COLO668 (cell line): ENCODE data around the gene LHX4.
A peak's percentile ranks its signal among the peaks of the same experiment; 100 is the strongest.

Experiments used
- DNase-seq: peaks from one replicate; lab custom pipeline; 2025; ENCODE audit not compliant: unreplicated experiment; lab: John Stamatoyannopoulos, UW

LHX4 gene

GRCh38 chr1:180224902-180225301 is 5.2 kb upstream of the LHX4 start:
- DNase-seq, result no peak

DNA sequence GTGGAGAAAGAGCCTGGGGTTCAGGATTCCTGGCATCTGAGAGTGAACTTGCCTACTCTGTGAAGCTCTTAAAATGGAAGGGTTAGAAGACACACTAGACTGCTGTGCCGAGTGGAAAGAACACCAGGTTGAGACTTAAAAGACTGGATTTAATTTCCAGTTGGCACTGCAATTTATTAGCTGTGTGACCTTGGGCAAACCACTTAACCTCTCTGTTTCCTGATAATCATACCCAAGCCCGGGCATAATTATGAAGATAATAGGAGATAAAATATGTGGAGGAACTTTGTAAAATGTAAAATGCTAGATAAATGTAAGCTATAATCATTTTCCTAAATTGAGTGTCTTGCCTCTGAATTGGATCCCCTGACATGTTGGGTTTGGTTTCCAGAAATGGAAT is 4.7 kb upstream of the LHX4 start:
- no peak for DNase-seq

DNA sequence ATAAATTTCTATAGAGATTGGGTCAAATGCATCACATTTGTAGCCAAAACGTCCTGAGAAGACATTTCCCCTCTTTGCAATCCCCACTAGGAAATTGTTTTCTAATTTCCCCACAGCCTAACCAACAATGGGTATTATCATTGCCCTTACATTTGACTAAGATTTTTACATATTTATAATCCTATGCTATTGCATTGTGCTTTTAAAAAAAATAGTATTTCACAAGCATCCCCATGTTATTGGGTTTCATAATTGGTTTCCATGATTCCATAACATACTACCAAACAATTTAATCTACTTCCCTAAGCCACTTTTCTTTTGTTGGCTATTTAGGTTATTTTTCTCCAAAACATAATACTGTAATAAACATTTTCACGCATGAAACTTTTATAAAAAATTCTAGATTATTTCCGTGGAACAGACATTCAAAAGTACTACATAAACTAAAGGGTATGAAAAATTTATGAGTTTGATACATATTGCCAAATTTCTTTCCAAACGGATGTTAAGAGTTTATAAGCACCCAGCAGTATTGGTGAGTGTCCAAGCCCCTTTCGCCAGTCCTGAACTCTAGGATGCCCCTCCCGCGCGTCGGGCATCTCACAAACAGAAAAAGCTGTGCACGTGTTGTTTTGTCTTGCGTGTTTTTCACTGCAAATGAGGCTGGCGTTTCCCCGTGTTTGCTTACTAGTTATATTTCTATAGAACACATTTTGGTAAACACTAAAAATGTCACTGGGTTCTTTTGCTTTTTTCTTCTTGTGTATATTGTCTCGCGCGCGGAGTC is 2.0 kb upstream of the LHX4 start:
- no peak for DNase-seq

DNA sequence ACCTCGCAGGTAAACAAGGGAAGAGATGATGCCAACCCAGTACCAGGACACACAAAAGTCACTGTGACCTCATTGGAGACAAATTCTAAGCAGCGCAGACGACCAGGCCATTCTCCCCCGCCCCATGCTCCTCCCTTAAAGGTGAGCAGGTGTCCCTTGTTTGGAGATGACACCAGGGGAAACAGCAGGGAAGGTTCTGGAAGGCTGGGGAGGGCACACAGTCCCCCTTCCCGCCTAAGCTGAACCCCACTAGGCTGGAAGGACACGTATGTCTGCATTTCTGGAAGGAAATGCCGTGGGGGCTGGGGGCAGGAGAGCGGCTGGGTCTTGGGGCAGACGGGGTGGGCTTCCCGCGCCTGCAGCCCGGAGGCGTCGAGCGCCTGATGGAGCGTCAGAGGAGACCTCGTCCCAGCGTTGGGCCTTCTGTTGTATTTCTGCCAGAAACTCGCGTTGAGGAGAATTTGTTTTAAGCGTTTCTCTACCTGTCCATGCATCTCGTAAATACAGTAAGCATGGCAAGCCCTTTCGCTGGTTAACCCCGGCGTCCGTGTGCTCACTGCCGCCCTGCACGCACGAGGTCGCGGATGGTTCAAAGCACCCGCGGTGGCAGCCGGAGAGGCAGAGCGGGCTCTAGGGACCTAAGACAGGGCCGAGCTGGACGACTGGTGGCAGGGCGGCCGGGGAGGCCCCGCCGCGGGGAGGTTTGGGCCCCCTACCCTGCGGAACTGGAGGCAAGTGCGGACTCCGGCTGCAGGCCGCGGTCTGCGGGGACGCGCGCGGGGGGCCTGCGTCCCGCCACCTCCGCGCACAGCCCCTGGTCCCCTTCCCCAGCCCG is 1.2 kb upstream of the LHX4 start:
- DNase-seq, result peak; percentile 56

DNA sequence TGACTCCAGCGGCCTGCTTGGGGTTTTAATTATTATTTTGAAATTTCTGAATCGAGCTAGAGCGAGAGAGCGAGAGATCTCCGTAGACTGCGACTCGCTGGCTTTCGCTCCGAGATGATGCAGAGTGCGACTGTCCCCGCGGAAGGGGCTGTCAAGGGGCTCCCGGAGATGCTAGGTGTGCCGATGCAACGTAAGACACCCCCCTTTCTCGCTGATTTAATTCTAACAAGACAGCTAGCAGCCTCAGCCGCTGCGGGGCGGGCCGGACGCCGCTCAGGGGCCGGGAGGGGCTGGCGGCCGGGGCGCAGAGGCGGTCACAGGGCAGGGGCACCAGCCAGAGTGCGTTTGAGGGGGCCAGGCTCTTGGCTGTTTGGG is 339 bp downstream of the LHX4 start:
- DNase-seq, result no peak

DNA sequence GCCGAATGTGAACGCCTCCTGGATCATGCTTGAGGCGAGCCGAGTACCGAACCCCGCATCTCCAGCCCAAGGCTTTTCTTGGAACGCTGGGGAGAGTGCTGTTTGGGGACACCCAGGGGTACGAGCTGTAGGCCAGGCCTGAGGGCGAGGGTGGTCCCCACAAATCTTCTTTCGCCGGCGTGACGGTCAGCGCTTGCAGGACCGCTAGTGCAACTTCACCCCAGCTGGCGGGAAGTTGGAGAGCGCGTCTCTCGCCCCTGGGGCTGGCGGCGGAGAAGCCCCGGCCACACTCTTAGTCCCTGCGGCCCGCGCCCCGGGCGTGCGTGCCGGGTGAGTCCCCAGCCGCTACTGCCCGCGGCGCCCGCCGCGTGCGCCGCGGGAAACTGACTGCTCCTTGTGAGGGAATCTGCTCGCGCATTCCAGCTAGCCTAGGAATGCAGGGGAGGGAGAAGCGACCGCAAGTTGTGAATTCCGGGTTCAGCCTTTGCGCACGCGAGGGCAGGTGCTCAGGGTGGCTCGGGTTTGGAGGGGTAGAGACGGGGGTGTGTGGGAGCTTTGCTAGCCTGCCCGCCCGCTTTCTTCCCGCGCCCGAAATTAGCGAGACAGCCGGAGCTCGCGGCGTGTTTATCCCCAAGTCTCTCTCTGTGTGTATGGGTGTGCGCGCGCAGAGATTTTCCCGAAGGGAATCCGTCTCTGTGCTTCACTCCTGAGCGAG is 884 bp downstream of the LHX4 start:
- peak; percentile 67 for DNase-seq

DNA sequence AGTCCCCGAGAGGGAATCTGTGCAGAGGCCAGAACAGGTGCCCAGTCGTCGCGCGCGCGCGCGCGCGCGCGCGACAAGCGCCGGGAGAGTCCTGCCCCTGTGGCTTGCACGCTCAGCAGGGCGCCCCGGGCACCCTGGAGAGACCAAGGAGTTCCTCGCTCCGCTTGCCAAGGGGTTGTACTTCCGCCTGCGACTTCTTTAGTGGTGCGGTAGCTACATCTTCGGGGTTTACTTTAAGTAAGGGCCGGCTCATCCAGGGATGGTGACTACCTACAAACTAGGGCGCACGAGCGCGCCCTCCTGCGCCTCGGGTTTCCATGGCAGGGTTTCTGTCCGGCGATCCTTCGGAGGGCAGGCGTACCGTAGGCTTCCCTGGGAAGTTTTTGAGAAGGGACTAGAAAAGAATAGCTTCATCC is 1.4 kb downstream of the LHX4 start:
- peak; percentile 82 for DNase-seq

- DNase-seq, result no peak
These were observed 1.9 kb downstream of the LHX4 start for GRCh38 chr1:180231936-180232335.

- no peak for DNase-seq
These were observed 2.5 kb downstream of the LHX4 start for GRCh38 chr1:180232521-180233043.

DNA sequence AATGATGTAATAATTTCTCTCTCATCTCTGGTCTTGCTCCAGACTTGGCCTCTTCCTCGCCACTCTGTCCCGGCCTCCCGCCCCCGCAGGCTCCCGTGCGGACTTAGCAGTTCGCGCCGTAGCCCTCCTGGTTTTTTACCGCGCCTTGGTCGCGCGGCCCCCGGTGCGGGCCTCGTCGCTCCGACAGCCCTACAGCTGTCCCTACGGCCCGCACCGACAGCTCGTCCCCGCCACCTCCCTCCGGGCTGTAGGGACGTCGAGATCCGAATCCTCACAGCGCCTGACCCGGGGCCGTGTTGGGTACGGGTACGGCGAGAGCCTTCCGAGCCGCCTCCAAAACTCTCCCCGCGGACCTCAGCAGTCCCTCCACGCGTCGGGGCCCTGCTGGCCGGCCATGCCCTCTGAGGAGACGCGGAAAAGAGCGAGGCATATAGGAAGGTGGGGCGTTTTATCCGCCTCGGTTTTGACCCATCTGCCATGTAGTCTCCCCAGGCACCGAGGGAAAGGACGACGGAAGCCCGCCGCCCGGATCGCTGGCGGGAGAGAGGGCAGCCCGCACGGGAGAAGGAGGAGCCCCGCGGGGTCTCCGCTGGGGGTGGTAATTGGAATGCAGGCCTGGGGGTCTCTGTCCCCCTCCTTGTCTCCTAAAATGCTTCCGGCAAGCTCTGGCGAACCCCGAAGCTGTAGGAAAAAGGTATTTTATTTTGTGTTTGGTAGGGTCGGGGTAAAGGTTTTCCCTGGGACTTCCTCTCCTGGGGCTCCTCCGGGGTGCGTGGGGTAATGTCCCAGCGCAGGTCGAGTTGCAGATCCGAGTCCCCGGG is 3.3 kb downstream of the LHX4 start:
- DNase-seq, result no peak

DNA sequence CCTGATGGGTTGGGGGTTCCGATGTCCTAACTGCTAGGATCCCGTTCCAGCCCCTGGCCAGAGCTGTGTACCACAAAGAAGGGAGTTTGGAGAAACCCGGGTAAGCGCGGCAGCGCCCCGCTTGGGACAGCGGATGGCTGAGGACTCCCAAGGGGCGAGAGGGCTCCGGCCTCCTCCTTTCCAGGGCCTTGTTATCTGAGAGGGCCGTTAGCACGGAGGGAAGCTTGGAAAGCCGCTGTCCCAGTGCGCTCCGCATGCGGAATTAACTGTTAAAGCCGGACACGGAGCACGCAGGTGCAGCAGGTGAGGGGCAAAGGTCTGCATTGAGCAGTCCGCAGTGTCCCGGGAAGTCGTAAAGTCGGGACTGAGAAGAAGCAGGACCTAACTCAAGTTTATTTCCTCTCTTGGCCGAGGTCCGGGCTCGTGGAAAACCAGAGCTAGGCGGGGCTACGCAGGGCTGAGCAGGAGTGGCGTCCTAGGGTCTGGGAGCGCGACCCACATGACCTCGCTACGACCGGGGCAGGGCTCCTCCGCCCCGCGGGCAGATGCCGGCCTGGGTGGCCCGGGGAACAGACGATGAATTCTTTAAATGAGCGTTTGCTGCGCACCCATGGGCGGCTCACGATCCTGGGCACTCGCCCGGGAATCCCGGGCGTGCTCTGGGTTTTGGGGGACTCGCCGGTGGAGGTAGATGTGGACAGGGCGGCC is 4.5 kb downstream of the LHX4 start:
- peak; percentile 39 for DNase-seq

- no peak for DNase-seq
These were observed 5.0 kb downstream of the LHX4 start for GRCh38 chr1:180235077-180235501.

DNA sequence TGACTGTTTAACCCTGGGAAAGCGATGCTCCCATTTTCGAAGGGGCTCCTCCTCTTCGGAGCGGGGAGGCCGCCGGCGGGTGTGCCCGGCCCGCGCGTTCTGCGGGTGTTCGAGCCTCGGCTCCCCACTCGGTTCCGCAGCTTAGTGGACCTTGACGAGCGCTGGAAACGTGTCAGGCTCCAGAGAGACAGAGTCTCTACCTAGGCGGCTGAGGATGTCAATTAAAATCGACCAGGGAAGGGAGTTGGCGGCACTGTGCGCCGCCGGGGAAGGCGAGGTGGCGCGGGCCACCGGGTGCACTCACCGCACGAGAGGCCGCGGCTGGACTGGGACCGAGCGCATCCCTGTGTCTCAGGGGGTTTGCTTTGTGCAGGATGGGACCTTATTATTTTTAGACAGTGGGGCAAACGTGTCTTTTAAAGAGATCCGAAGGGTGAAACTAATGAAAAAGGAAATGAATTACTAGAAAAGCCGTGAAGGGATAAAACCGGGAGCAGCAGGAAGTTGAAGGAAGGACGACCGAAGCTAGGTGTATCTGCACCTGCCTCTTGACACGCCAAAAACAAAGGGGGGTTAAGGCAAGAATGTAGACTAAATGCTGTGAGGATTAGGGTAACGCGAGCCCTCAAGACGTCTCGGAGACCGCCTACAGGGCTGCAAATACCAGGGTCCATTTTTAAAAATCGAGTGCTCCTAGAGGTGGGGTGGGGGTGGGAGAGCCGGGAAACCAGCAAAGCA is 5.6 kb downstream of the LHX4 start:
- DNase-seq, result peak; percentile 30

GRCh38 chr1:180236698-180237509 is 6.8 kb downstream of the LHX4 start:
- no peak for DNase-seq

DNA sequence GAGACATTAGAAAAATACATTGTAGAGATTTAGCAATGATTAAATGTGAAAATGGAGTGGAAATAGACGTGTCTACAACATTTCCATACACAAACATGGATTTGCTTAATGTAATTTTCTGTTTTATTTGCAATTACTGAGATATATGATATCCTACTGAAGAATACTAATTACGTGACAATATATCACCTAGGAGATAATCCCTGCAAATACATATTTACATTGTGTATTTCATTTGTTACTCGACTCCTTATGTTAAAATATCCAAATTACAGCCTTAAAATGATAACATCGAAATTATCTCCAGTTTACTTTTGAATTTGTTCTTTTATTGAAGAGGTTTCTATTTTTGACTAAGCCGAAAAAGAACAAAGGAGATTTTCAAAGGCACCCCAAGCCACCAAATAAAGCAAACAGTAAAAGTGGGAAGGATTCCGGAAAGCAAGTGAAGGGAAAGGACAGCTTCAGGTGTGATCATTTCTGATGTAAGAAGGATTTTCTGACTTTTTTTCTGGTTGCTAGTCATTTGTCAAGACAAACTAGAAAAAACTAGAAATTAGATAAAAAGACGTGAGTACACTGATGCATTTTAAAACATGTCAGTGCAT is 7.9 kb downstream of the LHX4 start:
- DNase-seq, result no peak

DNA sequence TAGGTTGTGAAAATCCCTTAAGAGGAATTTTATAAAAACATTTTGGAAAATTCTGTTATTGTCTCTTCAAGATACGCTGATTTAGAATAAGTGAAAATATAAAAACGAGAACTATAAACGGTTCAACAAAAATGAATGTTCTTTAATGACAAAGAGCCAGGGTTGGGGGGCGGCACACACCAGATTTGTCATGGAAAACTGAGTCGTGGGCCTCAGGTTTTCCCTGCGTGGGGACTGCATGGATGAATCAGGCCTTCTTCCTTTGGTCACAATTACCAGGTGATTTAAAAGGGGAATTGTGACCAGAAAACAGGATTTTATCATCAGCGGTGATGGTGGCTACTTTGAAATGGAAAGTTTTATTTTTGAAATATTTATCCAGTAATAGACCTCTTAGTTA is 8.6 kb downstream of the LHX4 start:
- no peak for DNase-seq

DNA sequence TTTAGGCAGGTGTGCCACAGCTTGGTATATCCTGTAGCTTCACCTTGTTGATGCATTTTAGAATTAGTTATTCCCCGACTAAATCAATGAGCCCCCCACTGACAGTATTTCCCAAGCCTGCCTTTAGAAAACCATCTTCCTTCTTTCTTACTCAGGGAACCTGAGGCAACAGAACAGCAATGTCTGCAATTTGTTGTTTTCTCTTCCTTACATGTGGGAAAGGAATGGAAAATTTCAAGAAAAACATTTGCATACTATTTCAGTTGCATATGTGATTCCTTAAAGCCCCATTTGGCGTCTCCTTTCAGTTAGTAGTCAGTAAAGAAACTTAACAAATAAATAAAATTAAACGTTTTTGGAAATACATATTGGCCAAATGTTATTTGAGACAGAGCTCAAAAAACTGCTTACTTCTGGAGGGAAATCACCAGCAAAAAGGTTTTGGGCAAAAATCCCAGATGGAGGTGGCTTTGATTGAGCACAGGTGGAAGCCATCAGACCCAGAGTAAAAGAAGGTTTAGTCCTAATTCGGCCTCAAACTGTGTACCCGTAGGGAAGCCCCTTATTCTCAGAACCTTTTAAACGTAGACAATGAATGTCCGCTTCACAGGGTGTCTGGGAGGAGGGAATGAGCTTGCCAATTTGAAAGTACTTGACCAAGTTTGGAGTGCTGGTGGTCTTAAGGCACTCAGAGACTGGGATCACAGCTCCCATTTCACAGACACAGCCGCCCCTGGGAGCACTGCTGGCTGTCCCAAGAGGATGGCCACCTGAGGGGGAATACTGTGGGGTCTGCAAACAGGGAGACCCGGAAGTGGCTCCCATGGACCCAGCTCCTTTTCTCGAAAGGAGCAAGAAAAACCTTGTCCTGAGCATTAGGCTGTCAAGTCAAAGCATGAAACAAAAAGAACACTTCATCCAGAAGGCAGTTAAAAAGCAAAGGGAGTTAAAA is 9.4 kb downstream of the LHX4 start:
- DNase-seq, result no peak
